22Rv1 (cell line): Measurements from ENCODE around the gene MPPED2.

Experiments used
- ZFX ChIP-seq: fragments of 450-650 bp; IDR thresholded peaks from 2 replicates; pipeline ENCODE4 v1.6.1; 2017; ENCODE audit warnings: antibody characterized with exemption, borderline replicate concordance
- TF ChIP-seq, protein P1 (sequence below): fragments of 450-650 bp; IDR thresholded peaks from 2 replicates; pipeline ENCODE4 v1.5.1; 2017; ENCODE audit warnings: mild to moderate bottlenecking

DNA sequence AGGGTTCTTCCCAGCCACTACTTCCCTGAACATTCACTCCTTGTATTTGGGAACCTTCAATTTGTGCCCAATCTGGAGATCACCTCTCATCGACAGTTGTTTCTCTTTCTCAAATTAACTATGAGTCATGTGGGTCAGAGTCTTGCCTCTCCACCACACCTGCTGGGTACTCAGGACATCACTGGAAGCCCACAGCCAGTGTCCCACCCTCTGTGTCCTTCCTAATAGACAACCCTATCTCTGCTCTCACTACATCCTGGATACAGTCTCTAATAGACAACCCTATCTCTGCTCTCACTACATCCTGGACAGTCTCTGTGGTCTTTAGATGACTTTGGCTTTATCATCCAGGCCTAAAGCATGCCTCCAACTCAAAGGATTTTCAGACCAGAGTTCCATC is 193.1 kb downstream of the MPPED2 start:
- TF ChIP-seq, protein P1, sequence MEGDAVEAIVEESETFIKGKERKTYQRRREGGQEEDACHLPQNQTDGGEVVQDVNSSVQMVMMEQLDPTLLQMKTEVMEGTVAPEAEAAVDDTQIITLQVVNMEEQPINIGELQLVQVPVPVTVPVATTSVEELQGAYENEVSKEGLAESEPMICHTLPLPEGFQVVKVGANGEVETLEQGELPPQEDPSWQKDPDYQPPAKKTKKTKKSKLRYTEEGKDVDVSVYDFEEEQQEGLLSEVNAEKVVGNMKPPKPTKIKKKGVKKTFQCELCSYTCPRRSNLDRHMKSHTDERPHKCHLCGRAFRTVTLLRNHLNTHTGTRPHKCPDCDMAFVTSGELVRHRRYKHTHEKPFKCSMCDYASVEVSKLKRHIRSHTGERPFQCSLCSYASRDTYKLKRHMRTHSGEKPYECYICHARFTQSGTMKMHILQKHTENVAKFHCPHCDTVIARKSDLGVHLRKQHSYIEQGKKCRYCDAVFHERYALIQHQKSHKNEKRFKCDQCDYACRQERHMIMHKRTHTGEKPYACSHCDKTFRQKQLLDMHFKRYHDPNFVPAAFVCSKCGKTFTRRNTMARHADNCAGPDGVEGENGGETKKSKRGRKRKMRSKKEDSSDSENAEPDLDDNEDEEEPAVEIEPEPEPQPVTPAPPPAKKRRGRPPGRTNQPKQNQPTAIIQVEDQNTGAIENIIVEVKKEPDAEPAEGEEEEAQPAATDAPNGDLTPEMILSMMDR = no peak
- no peak for TF ChIP-seq ZFX
